HK-2 (cell line): ENCODE results near the gene PGRMC2.

Experiments
- DNase-seq: peaks from one replicate; pipeline ENCODE4 v3.0.0-alpha.2; 2018; ENCODE audit not compliant: unreplicated experiment

The PGRMC2 gene

GRCh38 chr4:128220286-128221235, 67.1 kb downstream of the PGRMC2 start:
- DNase-seq, result no peak
